Measurements from ENCODE around the gene COMMD7. TPM values are rescaled to one million over a fixed set of nuclear protein-coding genes. Genes with fewer than 3 reads are reported as not detected.
"Not testable (repeated sequence)": the region's sequence is repeated elsewhere in the genome, so short reads cannot be mapped to it uniquely, and the experiment has no call there.

The COMMD7 gene
- total RNA-seq, 6 experiments from 2014 or later = 15.2 to 21.3 (median 18.6) TPM

- DNase-seq = no peak
- H3K4me1 ChIP-seq = no peaks in the 10 kb centered on the region
- H3K4me3 ChIP-seq = no peak overlapping the region
- H3K9me3 ChIP-seq = no peaks in the 10 kb centered on the region
- no peak for TF ChIP-seq POLR2A (IDR thresholded peaks at IDR 0.05)
- TF ChIP-seq CTCF (IDR thresholded peaks at IDR 0.05) = no peak
- H3K36me3 ChIP-seq = no peaks in the 10 kb centered on the region
- no peak for ATAC-seq
- no peak overlapping the region for H3K27ac ChIP-seq
- no peaks in the 10 kb centered on the region for H3K27me3 ChIP-seq
- intact Hi-C loops (cut with DNase I) = no loop called here
These were observed 48.2 kb downstream of the COMMD7 start for GRCh38 chr20:32695089-32695488.

- H3K9me3 ChIP-seq; H3K4me3 ChIP-seq; H3K27ac ChIP-seq; H3K36me3 ChIP-seq; intact Hi-C loops (cut with DNase I); H3K4me1 ChIP-seq; H3K27me3 ChIP-seq; DNase-seq: not testable (repeated sequence)
- 88% methylated on average over 1 of the region's 1 CpG for WGBS (ENCODE audit: insufficient coverage, low coverage, low lambda C conversion rate, missing lambda C conversion rate)
- ATAC-seq = peak in 2 of 4 donors; percentile 15 to 19
These were observed 54.3 kb downstream of the COMMD7 start for GRCh38 chr20:32688966-32689365.

- intact Hi-C loops (cut with DNase I) = no loop called here
- WGBS (ENCODE audit: insufficient coverage, low coverage, low lambda C conversion rate, missing lambda C conversion rate) = 75% methylated on average over 2 of the region's 9 CpGs
- Histone ChIP-seq H3K4me1 (peaks cover 0 to 9% (median 0%) of the 10 kb centered on the region in 4 donors), H3K27ac (no peak overlapping the region), H3K36me3 (no peaks in the 10 kb centered on the region), H3K4me3 (no peak overlapping the region), H3K27me3 (no peaks in the 10 kb centered on the region), H3K9me3 (no peaks in the 10 kb centered on the region)
- no peak for DNase-seq
- TF ChIP-seq CTCF (IDR thresholded peaks at IDR 0.05) (no peak), POLR2A (IDR thresholded peaks at IDR 0.05) (no peak)
- no peak for ATAC-seq
These were observed 56.1 kb downstream of the COMMD7 start for GRCh38 chr20:32687180-32687532.

- Histone ChIP-seq H3K4me3 (no peak overlapping the region), H3K9me3 (no peaks in the 10 kb centered on the region), H3K27ac (no peak overlapping the region), H3K27me3 (no peaks in the 10 kb centered on the region), H3K4me1 (peaks cover 0 to 9% (median 0%) of the 10 kb centered on the region in 4 donors), H3K36me3 (no peaks in the 10 kb centered on the region)
- no peak for TF ChIP-seq CTCF (IDR thresholded peaks at IDR 0.05)
- no peak for TF ChIP-seq POLR2A (IDR thresholded peaks at IDR 0.05)
- no peak for ATAC-seq
- intact Hi-C loops (cut with DNase I) = no loop called here
- WGBS (ENCODE audit: insufficient coverage, low coverage, low lambda C conversion rate, missing lambda C conversion rate) = 87% methylated on average over 8 of the region's 10 CpGs
- no peak for DNase-seq
These were observed 56.6 kb downstream of the COMMD7 start for GRCh38 chr20:32686530-32687179.

- intact Hi-C loops (cut with DNase I) = no loop called here
- ATAC-seq = peak; percentile 66 to 91 (median 78)
- H3K27ac ChIP-seq = peak overlapping the region in 1 of 3 donors; percentile 48
These were observed 57.4 kb downstream of the COMMD7 start for GRCh38 chr20:32685541-32686529.

More at GRCh38 chr20:32685541-32686529, 57.4 kb downstream of the COMMD7 start:
- H3K4me1 ChIP-seq = peaks cover 0 to 9% (median 0%) of the 10 kb centered on the region in 4 donors
- H3K27me3 ChIP-seq = no peaks in the 10 kb centered on the region
- no peaks in the 10 kb centered on the region for H3K36me3 ChIP-seq
- H3K4me3 ChIP-seq = no peak overlapping the region
- TF ChIP-seq POLR2A (IDR thresholded peaks at IDR 0.05) (no peak), CTCF (IDR thresholded peaks at IDR 0.05) (no peak)
- 39% methylated on average over 15 of the region's 17 CpGs for WGBS (ENCODE audit: insufficient coverage, low coverage, low lambda C conversion rate, missing lambda C conversion rate)
- peak in 1 of 3 donors; percentile 52 for DNase-seq
- no peaks in the 10 kb centered on the region for H3K9me3 ChIP-seq
